ENCODE data around the gene DACT3.

Gene DACT3

GRCh38 chr19:46698395-46699321, 37.7 kb upstream of the DACT3 start:
- Histone ChIP-seq H3K4me3 (ENCODE audit: low read depth, low read length) (no peak overlapping the region), H4K8ac (ENCODE audit: low read depth, low read length) (no peak overlapping the region), H3K23ac (ENCODE audit: low read length) (no peak overlapping the region), H3K79me1 (ENCODE audit: low read length) (no peaks in the 10 kb centered on the region), H2BK5ac (ENCODE audit: low read depth, low read length, poor library complexity) (no peak overlapping the region), H3K4me2 (ENCODE audit: low read length) (no peak overlapping the region), H4K12ac (ENCODE audit: low read depth, low read length) (no peak overlapping the region), H3K4ac (ENCODE audit: low read depth, low read length) (no peak overlapping the region), H3K4me1 (ENCODE audit: control insufficient read depth in 1 of 2, insufficient read depth in 2 of 2, low read length in 2 of 2) (peaks cover 0 to 2% of the 10 kb centered on the region in 2 experiments), H4K91ac (ENCODE audit: low read depth, low read length) (no peak overlapping the region), H2AFZ (ENCODE audit: insufficient read depth, low read length, poor library complexity) (no peak overlapping the region), H3K18ac (ENCODE audit: low read length) (no peak overlapping the region), H3K9ac (ENCODE audit: low read length) (no peak overlapping the region), H3K79me2 (ENCODE audit: control insufficient read depth, insufficient read depth, low read length, poor library complexity) (no peaks in the 10 kb centered on the region), H3K9me3 (ENCODE audit: insufficient read depth, low read depth, low read length) (no peaks in the 10 kb centered on the region), H2BK120ac (ENCODE audit: insufficient read depth, low read length, poor library complexity) (no peak overlapping the region), H3K14ac (ENCODE audit: low read length) (no peak overlapping the region), H2BK12ac (ENCODE audit: low read length) (no peak overlapping the region), H3K36me3 (ENCODE audit: control insufficient read depth in 1 of 2, insufficient read depth in 2 of 2, low read length in 2 of 2) (peaks cover 77 to 81% of the 10 kb centered on the region in 2 experiments), H3K27me3 (ENCODE audit: insufficient read depth, low read length) (no peaks in the 10 kb centered on the region), H3K27ac (ENCODE audit: low read depth, low read length) (no peak overlapping the region), H2AK5ac (ENCODE audit: low read length) (no peak overlapping the region)
- no peak for DNase-seq
- WGBS (ENCODE audit: extremely low coverage, insufficient coverage, insufficient read length): no CpG with 5 or more reads among the region's 11 CpGs

- Histone ChIP-seq H3K36me3 (ENCODE audit: control insufficient read depth in 1 of 2, insufficient read depth in 2 of 2, low read length in 2 of 2) (peaks cover 79 to 85% of the 10 kb centered on the region in 2 experiments), H4K12ac (ENCODE audit: low read depth, low read length) (no peak overlapping the region), H3K14ac (ENCODE audit: low read length) (no peak overlapping the region), H4K8ac (ENCODE audit: low read depth, low read length) (no peak overlapping the region), H3K79me1 (ENCODE audit: low read length) (no peaks in the 10 kb centered on the region), H2BK12ac (ENCODE audit: low read length) (no peak overlapping the region), H4K91ac (ENCODE audit: low read depth, low read length) (no peak overlapping the region), H3K27me3 (ENCODE audit: insufficient read depth, low read length) (no peaks in the 10 kb centered on the region), H3K79me2 (ENCODE audit: control insufficient read depth, insufficient read depth, low read length, poor library complexity) (no peaks in the 10 kb centered on the region), H3K4me1 (ENCODE audit: control insufficient read depth in 1 of 2, insufficient read depth in 2 of 2, low read length in 2 of 2) (peaks cover 0 to 2% of the 10 kb centered on the region in 2 experiments), H2AK5ac (ENCODE audit: low read length) (no peak overlapping the region), H2BK5ac (ENCODE audit: low read depth, low read length, poor library complexity) (no peak overlapping the region), H3K9me3 (ENCODE audit: insufficient read depth, low read depth, low read length) (no peaks in the 10 kb centered on the region), H3K4me2 (ENCODE audit: low read length) (peak overlapping the region; percentile 52), H3K18ac (ENCODE audit: low read length) (no peak overlapping the region), H3K9ac (ENCODE audit: low read length) (no peak overlapping the region), H2AFZ (ENCODE audit: insufficient read depth, low read length, poor library complexity) (no peak overlapping the region), H3K4ac (ENCODE audit: low read depth, low read length) (no peak overlapping the region), H3K23ac (ENCODE audit: low read length) (no peak overlapping the region), H3K4me3 (ENCODE audit: low read depth, low read length) (no peak overlapping the region), H3K27ac (ENCODE audit: low read depth, low read length) (no peak overlapping the region), H2BK120ac (ENCODE audit: insufficient read depth, low read length, poor library complexity) (no peak overlapping the region)
- no CpG with 5 or more reads among the region's 39 CpGs for WGBS (ENCODE audit: extremely low coverage, insufficient coverage, insufficient read length)
- peak; percentile 77 to 85 for DNase-seq
Observed at GRCh38 chr19:46697204-46697960, 36.4 kb upstream of the DACT3 start.

DNA sequence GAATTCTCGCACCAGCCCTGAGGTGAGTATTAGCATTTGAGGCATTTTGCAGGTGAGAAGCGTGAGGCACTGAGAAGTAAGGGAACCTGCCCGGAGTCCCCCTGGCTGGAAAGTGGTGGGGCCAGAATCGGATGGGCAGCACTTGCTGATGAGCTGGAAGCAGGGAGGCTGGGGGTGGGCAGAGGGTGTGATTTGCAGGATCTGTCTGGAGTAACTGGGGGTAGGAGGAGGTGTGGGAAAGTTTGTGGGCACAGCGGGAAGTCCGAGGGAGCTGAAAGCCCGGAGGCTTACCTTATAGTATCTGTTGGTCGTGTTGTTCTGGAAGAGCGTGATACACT, 35.9 kb upstream of the DACT3 start:
- no peak overlapping the region for H2BK5ac ChIP-seq (ENCODE audit: low read depth, low read length, poor library complexity)
- no peak overlapping the region for H3K14ac ChIP-seq (ENCODE audit: low read length)
- no peaks in the 10 kb centered on the region for H3K79me1 ChIP-seq (ENCODE audit: low read length)
- H2BK120ac ChIP-seq (ENCODE audit: insufficient read depth, low read length, poor library complexity): no peak overlapping the region
- H2AFZ ChIP-seq (ENCODE audit: insufficient read depth, low read length, poor library complexity): no peak overlapping the region
- H3K79me2 ChIP-seq (ENCODE audit: control insufficient read depth, insufficient read depth, low read length, poor library complexity): no peaks in the 10 kb centered on the region
- H3K4me1 ChIP-seq (ENCODE audit: control insufficient read depth in 1 of 2, insufficient read depth in 2 of 2, low read length in 2 of 2): peaks cover 0 to 2% of the 10 kb centered on the region in 2 experiments
- WGBS (ENCODE audit: extremely low coverage, insufficient coverage, insufficient read length): no CpG with 5 or more reads among the region's 9 CpGs
- H3K4ac ChIP-seq (ENCODE audit: low read depth, low read length): no peak overlapping the region
- peaks cover 82 to 87% of the 10 kb centered on the region in 2 experiments for H3K36me3 ChIP-seq (ENCODE audit: control insufficient read depth in 1 of 2, insufficient read depth in 2 of 2, low read length in 2 of 2)
- H2BK12ac ChIP-seq (ENCODE audit: low read length): no peak overlapping the region
- no peak overlapping the region for H4K91ac ChIP-seq (ENCODE audit: low read depth, low read length)
- H3K18ac ChIP-seq (ENCODE audit: low read length): no peak overlapping the region
- no peak overlapping the region for H3K4me2 ChIP-seq (ENCODE audit: low read length)
- H2AK5ac ChIP-seq (ENCODE audit: low read length): no peak overlapping the region
- no peak for DNase-seq
- no peak overlapping the region for H4K12ac ChIP-seq (ENCODE audit: low read depth, low read length)
- H3K23ac ChIP-seq (ENCODE audit: low read length): no peak overlapping the region
- no peaks in the 10 kb centered on the region for H3K9me3 ChIP-seq (ENCODE audit: insufficient read depth, low read depth, low read length)
- no peak overlapping the region for H3K27ac ChIP-seq (ENCODE audit: low read depth, low read length)
- H4K8ac ChIP-seq (ENCODE audit: low read depth, low read length): no peak overlapping the region
- H3K27me3 ChIP-seq (ENCODE audit: insufficient read depth, low read length): no peaks in the 10 kb centered on the region
- H3K9ac ChIP-seq (ENCODE audit: low read length): no peak overlapping the region
- H3K4me3 ChIP-seq (ENCODE audit: low read depth, low read length): no peak overlapping the region

- Histone ChIP-seq H2BK120ac (ENCODE audit: insufficient read depth, low read length, poor library complexity) (no peak overlapping the region), H2AK5ac (ENCODE audit: low read length) (no peak overlapping the region), H3K27me3 (ENCODE audit: insufficient read depth, low read length) (no peaks in the 10 kb centered on the region), H4K8ac (ENCODE audit: low read depth, low read length) (no peak overlapping the region), H3K14ac (ENCODE audit: low read length) (no peak overlapping the region), H2AFZ (ENCODE audit: insufficient read depth, low read length, poor library complexity) (no peak overlapping the region), H3K36me3 (ENCODE audit: control insufficient read depth in 1 of 2, insufficient read depth in 2 of 2, low read length in 2 of 2) (peaks cover 78 to 88% of the 10 kb centered on the region in 2 experiments), H3K9me3 (ENCODE audit: insufficient read depth, low read depth, low read length) (no peaks in the 10 kb centered on the region), H3K4me2 (ENCODE audit: low read length) (no peak overlapping the region), H3K4ac (ENCODE audit: low read depth, low read length) (no peak overlapping the region), H4K12ac (ENCODE audit: low read depth, low read length) (no peak overlapping the region), H3K27ac (ENCODE audit: low read depth, low read length) (no peak overlapping the region), H3K79me1 (ENCODE audit: low read length) (no peaks in the 10 kb centered on the region), H3K4me3 (ENCODE audit: low read depth, low read length) (no peak overlapping the region), H2BK12ac (ENCODE audit: low read length) (no peak overlapping the region), H3K18ac (ENCODE audit: low read length) (no peak overlapping the region), H3K79me2 (ENCODE audit: control insufficient read depth, insufficient read depth, low read length, poor library complexity) (no peaks in the 10 kb centered on the region), H3K9ac (ENCODE audit: low read length) (no peak overlapping the region), H3K23ac (ENCODE audit: low read length) (no peak overlapping the region), H2BK5ac (ENCODE audit: low read depth, low read length, poor library complexity) (no peak overlapping the region), H4K91ac (ENCODE audit: low read depth, low read length) (no peak overlapping the region), H3K4me1 (ENCODE audit: control insufficient read depth in 1 of 2, insufficient read depth in 2 of 2, low read length in 2 of 2) (peaks cover 0 to 2% of the 10 kb centered on the region in 2 experiments)
- WGBS (ENCODE audit: extremely low coverage, insufficient coverage, insufficient read length): no CpG with 5 or more reads among the region's 10 CpGs
- no peak for DNase-seq
Observed at GRCh38 chr19:46696052-46696451, 35.1 kb upstream of the DACT3 start.
